ENCODE results near the gene OXLD1.

The OXLD1 gene

DNA sequence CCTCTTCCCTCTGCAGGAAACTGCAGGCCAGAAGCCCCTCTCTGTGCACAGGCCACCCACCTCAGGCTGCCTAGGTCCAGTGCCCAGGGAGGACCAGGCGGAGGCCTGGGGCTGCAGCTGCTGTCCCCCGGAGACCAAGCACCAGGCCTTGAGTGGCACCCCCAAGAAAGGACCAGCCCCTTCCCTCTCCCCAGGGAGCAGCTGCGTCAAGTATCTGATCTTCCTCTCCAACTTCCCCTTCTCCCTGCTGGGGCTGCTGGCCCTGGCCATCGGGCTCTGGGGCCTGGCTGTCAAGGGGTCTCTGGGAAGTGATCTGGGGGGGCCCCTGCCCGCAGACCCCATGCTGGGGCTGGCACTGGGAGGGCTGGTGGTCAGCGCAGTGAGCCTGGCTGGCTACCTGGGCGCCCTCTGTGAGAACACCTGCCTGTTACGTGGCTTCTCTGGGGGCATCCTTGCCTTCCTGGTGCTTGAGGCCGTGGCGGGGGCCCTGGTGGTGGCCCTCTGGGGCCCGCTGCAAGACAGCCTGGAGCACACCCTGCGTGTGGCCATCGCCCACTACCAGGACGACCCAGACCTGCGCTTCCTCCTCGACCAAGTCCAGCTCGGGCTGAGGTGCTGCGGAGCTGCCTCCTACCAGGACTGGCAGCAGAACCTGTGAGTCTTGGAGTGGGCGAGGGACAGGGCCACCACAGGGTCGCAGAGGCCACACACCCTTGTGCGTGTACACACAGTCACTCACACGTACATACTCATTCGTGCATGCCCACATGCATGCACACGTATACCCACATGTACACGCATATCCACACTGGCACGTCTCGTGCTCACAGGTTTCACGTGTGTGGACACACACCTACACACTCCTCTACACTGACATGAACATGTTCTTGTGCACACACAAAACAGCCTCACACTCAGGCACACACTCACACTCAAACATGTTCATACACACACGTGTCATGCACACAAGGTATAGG, 21.1 kb downstream of the OXLD1 start:
- H3K27me3 ChIP-seq, result no peaks in the 10 kb centered on the region
- peaks cover 19 to 27% (median 23%) of the 10 kb centered on the region in 11 experiments for H3K9me3 ChIP-seq (replicated peaks in 1 of 11)
- peaks cover 16 to 35% (median 26%) of the 10 kb centered on the region in 10 experiments for H3K4me1 ChIP-seq
- peak overlapping the region in 8 of 11 experiments; percentile 16 to 54 (median 38); a peak in 11 of 22 replicates for H3K27ac ChIP-seq
- H3K4me2 ChIP-seq, result peak overlapping the region; percentile 65 to 87 (median 72)
- no peaks in the 10 kb centered on the region for H4K20me1 ChIP-seq
- H3K4me3 ChIP-seq, result peak overlapping the region in 1 of 10 experiments; percentile 5; a peak in 1 of 20 replicates
- TF ChIP-seq Cebpa-rat (IDR thresholded peaks at IDR 0.05), result no peak
- peak overlapping the region in 9 of 11 experiments; percentile 19 to 61 (median 40); a peak in 12 of 22 replicates for H3K9ac ChIP-seq
- H3K36me3 ChIP-seq, result peaks cover 0 to 5% (median 0%) of the 10 kb centered on the region in 11 experiments; a peak in 1 of 22 replicates

DNA sequence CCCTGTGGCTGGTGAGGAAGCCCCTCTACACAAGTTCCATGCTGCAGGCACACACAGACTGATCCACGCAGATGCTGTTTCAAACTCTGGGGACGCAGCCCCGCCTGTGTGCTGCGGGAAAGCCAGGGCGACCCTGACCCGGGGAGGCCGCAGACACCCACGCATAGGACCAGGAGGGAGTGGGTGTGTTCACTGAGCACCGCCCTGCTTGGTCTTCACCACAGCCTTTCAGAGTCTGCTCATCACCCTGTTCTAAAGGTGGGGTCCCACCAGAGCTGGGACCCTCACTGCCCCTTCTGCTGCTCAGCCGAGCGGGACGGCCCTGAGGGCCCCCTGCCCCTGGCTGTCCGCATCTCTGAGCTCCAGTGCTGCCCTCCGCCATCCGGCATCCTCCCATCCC, 21.9 kb downstream of the OXLD1 start:
- H3K27ac ChIP-seq, result peak overlapping the region in 5 of 11 experiments; percentile 28 to 54 (median 37); a peak in 7 of 22 replicates
- no peaks in the 10 kb centered on the region for H3K27me3 ChIP-seq

GRCh38 chr17:81641825-81642489, 24.4 kb downstream of the OXLD1 start:
- H3K27me3 ChIP-seq, result no peaks in the 10 kb centered on the region
- H3K4me3 ChIP-seq, result no peak overlapping the region
- H3K4me1 ChIP-seq, result peaks cover 25 to 48% (median 34%) of the 10 kb centered on the region in 10 experiments

More for the DNA sequence above, 21.9 kb downstream of the OXLD1 start:
- Histone ChIP-seq H3K36me3 (peaks cover 0 to 5% (median 0%) of the 10 kb centered on the region in 11 experiments; a peak in 1 of 22 replicates), H4K20me1 (no peaks in the 10 kb centered on the region), H3K4me3 (no peak overlapping the region; a peak in 1 of 20 replicates), H3K4me1 (peaks cover 16 to 35% (median 26%) of the 10 kb centered on the region in 10 experiments), H3K9me3 (replicated peaks in 1 of 11) (peaks cover 14 to 20% (median 17%) of the 10 kb centered on the region in 11 experiments), H3K9ac (peak overlapping the region in 9 of 11 experiments; percentile 19 to 61 (median 40); a peak in 9 of 22 replicates), H3K4me2 (peak overlapping the region; percentile 65 to 87 (median 72))
- TF ChIP-seq Cebpa-rat (IDR thresholded peaks at IDR 0.05), result no peak

GRCh38 chr17:81640011-81640410, 26.4 kb downstream of the OXLD1 start:
- H3K4me3 ChIP-seq, result no peak overlapping the region
- H3K4me2 ChIP-seq, result no peak overlapping the region
- no peaks in the 10 kb centered on the region for H3K27me3 ChIP-seq
- peaks cover 30 to 51% (median 39%) of the 10 kb centered on the region in 10 experiments for H3K4me1 ChIP-seq
- H3K9me3 ChIP-seq (replicated peaks in 1 of 11), result no peaks in the 10 kb centered on the region
- H4K20me1 ChIP-seq, result peaks cover 15 to 18% (median 17%) of the 10 kb centered on the region in 11 experiments; a peak in 21 of 22 replicates
- no peak overlapping the region for H3K9ac ChIP-seq
- no peak overlapping the region for H3K27ac ChIP-seq
- no peak for TF ChIP-seq Cebpa-rat (IDR thresholded peaks at IDR 0.05)
- H3K36me3 ChIP-seq, result peaks cover 0 to 6% (median under 1%) of the 10 kb centered on the region in 11 experiments; a peak in 6 of 22 replicates

More at GRCh38 chr17:81641825-81642489, 24.4 kb downstream of the OXLD1 start:
- Histone ChIP-seq H3K4me2 (peak overlapping the region in 10 of 11 experiments; percentile 16 to 56 (median 30); a peak in 12 of 22 replicates), H3K9ac (peak overlapping the region in 3 of 11 experiments; percentile 22 to 38 (median 23); a peak in 4 of 22 replicates), H4K20me1 (no peaks in the 10 kb centered on the region), H3K27ac (peak overlapping the region in 3 of 11 experiments; percentile 14 to 36 (median 16); a peak in 2 of 22 replicates), H3K36me3 (no peaks in the 10 kb centered on the region), H3K9me3 (replicated peaks in 1 of 11) (no peaks in the 10 kb centered on the region)
- no peak for TF ChIP-seq Cebpa-rat (IDR thresholded peaks at IDR 0.05)

GRCh38 chr17:81638683-81639082, 27.7 kb downstream of the OXLD1 start:
- Histone ChIP-seq H3K4me2 (peak overlapping the region in 1 of 11 experiments; percentile 86; a peak in 1 of 22 replicates), H3K36me3 (peaks cover 0 to 17% (median 9%) of the 10 kb centered on the region in 11 experiments; a peak in 10 of 22 replicates)

GRCh38 chr17:81636505-81637288, 29.7 kb downstream of the OXLD1 start, which contains the start of the genes NPLOC4 and TSPAN10:
NPLOC4 (minus strand) TSS chr17:81637112; CDS start chr17:81636930, 182 bp downstream.
TSPAN10 (plus strand) TSS chr17:81637196; CDS start chr17:81642413, 5,217 bp downstream.
- H3K9me3 ChIP-seq (replicated peaks in 1 of 11), result no peaks in the 10 kb centered on the region
- peak within 1 kb of the TSS; percentile 87 to 99 (median 96) for H3K9ac ChIP-seq
- H3K4me3 ChIP-seq, result peak within 1 kb of the TSS; percentile 73 to 100 (median 88)
- peak within 1 kb of the TSS; percentile 84 to 98 (median 95) for H3K27ac ChIP-seq
- peaks cover 0 to 37% (median 22%) of the 10 kb centered on the region in 11 experiments; a peak in 18 of 22 replicates for H3K36me3 ChIP-seq
- H3K27me3 ChIP-seq, result no peaks in the 10 kb centered on the region
- peaks cover 46 to 51% (median 50%) of the 10 kb centered on the region in 11 experiments; a peak in 21 of 22 replicates for H4K20me1 ChIP-seq
- TF ChIP-seq Cebpa-rat (IDR thresholded peaks at IDR 0.05), result no peak
- peaks cover 28 to 58% (median 38%) of the 10 kb centered on the region in 10 experiments for H3K4me1 ChIP-seq
- H3K4me2 ChIP-seq, result peak within 1 kb of the TSS; percentile 86 to 98 (median 94)

More at GRCh38 chr17:81638683-81639082, 27.7 kb downstream of the OXLD1 start:
- Histone ChIP-seq H3K9ac (no peak overlapping the region), H3K27ac (no peak overlapping the region), H3K9me3 (replicated peaks in 1 of 11) (no peaks in the 10 kb centered on the region), H3K4me3 (no peak overlapping the region), H3K4me1 (peaks cover 33 to 55% (median 40%) of the 10 kb centered on the region in 10 experiments), H4K20me1 (peaks cover 27 to 31% (median 30%) of the 10 kb centered on the region in 11 experiments; a peak in 21 of 22 replicates), H3K27me3 (no peaks in the 10 kb centered on the region)
- TF ChIP-seq Cebpa-rat (IDR thresholded peaks at IDR 0.05), result no peak

DNA sequence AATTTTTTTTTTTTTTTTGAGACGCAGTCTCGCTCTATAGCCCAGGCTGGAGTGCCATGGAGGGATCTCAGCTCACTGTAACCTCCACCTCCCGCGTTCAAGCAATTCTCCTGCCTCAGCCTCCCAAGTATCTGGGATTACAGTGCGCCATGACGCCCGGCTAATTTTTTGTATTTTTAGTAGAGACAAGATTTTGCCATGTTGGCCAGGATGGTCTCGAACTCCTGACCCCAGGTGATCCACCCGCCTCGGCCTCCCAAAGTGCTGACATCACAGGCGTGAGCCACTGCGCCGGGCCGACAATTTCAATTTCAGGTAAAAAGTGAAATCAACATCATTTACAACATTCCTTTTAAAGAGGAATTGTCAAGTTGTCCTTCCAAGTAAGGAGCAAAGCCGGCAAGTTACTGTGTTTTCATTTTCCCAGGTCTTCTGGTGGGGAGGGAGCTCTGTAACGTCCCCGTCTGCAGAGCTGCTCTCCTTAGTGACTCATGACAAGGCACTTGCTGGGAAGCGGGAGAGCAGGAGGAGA, 30.4 kb downstream of the OXLD1 start:
- Histone ChIP-seq H3K36me3 (peaks cover 0 to 44% (median 29%) of the 10 kb centered on the region in 11 experiments; a peak in 19 of 22 replicates), H3K9me3 (replicated peaks in 1 of 11) (no peaks in the 10 kb centered on the region), H3K27me3 (no peaks in the 10 kb centered on the region), H3K27ac (peak overlapping the region; percentile 84 to 98 (median 95)), H3K4me1 (peaks cover 26 to 54% (median 34%) of the 10 kb centered on the region in 10 experiments), H3K4me3 (peak overlapping the region; percentile 73 to 100 (median 88)), H3K4me2 (peak overlapping the region; percentile 85 to 98 (median 94)), H3K9ac (peak overlapping the region; percentile 87 to 99 (median 96)), H4K20me1 (peaks cover 53 to 58% (median 56%) of the 10 kb centered on the region in 11 experiments; a peak in 21 of 22 replicates)
- no peak for TF ChIP-seq Cebpa-rat (IDR thresholded peaks at IDR 0.05)
